ENCODE measurements around the gene TMPRSS4. TPM values are rescaled to one million over a fixed set of nuclear protein-coding genes. Genes with fewer than 3 reads are reported as not detected.

TMPRSS4 gene
- total RNA-seq, 1 experiment from 2014 or later: 1.5 TPM

GRCh38 chr11:118045191-118045590, 31.7 kb upstream of the TMPRSS4 start:
- Histone ChIP-seq H3K9ac (ENCODE audit: low read length) (no peak overlapping the region), H3K9me2 (ENCODE audit: insufficient read depth) (no peaks in the 10 kb centered on the region), H4K20me1 (ENCODE audit: insufficient read depth) (no peaks in the 10 kb centered on the region), H2AFZ (ENCODE audit: low read depth, low read length, poor library complexity, severe bottlenecking) (no peak overlapping the region), H3K4me1 (ENCODE audit: control insufficient read depth in 1 of 2, insufficient read depth in 2 of 2, low read length in 2 of 2) (no peaks in the 10 kb centered on the region), H3K27me3 (ENCODE audit: insufficient read depth, low read length) (peaks cover 15% of the 10 kb centered on the region), H3K9me3 (ENCODE audit: control insufficient read depth in 1 of 2, insufficient read depth in 1 of 2, low read depth in 1 of 2, low read length in 2 of 2) (no peaks in the 10 kb centered on the region), H3K4me2 (ENCODE audit: low read length) (no peak overlapping the region), H3K27ac (ENCODE audit: low read depth, low read length) (no peak overlapping the region), H3K36me3 (ENCODE audit: control insufficient read depth in 1 of 2, insufficient read depth in 2 of 2, low read length in 2 of 2) (no peaks in the 10 kb centered on the region), H3K79me2 (ENCODE audit: insufficient read depth, low read length) (no peaks in the 10 kb centered on the region), H3K4me3 (replicated peaks in 1 of 2; ENCODE audit: low read depth in 1 of 2, low read length in 2 of 2) (no peak overlapping the region)
- BruUV-seq (replicated peaks): no TSS peak
- ATAC-seq (no peak), DNase-seq (ENCODE audit: low read depth, low spot score) (no peak)
- ChIA-PET RAD21 (ENCODE audit: low non-redundant PET in 1 of 2, low total read pairs in 2 of 2, uncharacterized antibody in 2 of 2, unreplicated experiment in 2 of 2) (no interaction called here), POLR2A (no interaction called here), CTCF (interaction anchor here (0.6 kb wide), 1 partner anchor 1414 kb away, joined by 3 read pairs; no protein-coding TSS in a partner anchor)
- intact Hi-C loops (cut with micrococcal nuclease): no loop called here
- no peak for TF ChIP-seq POLR2A (IDR thresholded peaks at IDR 0.05; ENCODE audit: borderline replicate concordance, extremely low read depth, insufficient read depth, insufficient read length)
- TF ChIP-seq CBX3 (IDR thresholded peaks at IDR 0.05; ENCODE audit: low read depth): no peak
- TF ChIP-seq MAX (IDR thresholded peaks at IDR 0.05): no peak
- no peak for TF ChIP-seq SP1 (IDR thresholded peaks at IDR 0.05; ENCODE audit: low read depth)
- TF ChIP-seq YY1 (IDR thresholded peaks at IDR 0.05; ENCODE audit: extremely low read depth, insufficient replicate concordance, low read depth, low read length): no peak
- TF ChIP-seq POLR2AphosphoS5 (IDR thresholded peaks at IDR 0.05; ENCODE audit: low read depth, low read length): no peak
- no peak for TF ChIP-seq CEBPB (IDR thresholded peaks at IDR 0.05; ENCODE audit: low read depth)
- TF ChIP-seq REST (IDR thresholded peaks at IDR 0.05; ENCODE audit: low read depth): no peak

Measured in HCT116 (cell line).